ENCODE results near the gene FSTL5.

The FSTL5 gene

DNA sequence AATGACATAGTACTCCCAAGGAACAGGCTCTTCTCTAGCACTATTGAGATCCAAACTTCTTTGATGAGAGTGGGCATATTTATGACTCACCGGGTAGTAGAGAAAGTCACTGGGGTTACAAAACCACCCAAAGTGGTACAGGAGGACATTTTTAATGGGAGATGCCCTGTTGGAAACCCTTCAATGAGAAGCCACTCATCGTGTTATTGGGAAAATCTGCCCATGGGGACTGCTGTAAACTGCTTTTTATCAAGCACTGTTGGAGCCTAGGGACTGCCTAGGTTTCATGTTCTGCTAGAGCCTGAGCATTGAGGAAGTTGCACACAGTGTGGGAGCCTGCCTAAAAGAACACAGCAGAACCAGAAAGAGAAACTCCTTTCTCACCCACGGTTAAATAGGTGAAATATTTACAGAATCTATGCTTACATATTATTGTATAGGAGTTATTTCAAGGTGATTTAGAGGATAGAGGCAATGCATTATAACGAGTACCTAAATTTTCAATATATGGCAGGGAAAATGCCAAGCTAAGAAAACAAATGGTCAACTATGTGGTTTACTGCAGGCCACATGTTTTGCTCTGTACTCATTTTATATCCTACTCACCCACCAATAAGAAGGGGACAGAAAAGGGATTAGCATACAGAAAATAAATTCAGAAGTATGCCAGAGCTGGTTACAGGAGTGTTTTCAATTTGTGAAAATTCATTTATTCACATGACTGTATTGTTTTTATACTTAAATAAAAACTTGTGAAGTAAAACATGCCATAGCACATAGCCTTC, 559.1 kb downstream of the FSTL5 start:
- in situ Hi-C loops (cut with MboI; ENCODE audit: low sequenced_read_pairs): no loop called here

GRCh38 chr4:161601011-161601410, 562.8 kb downstream of the FSTL5 start:
- in situ Hi-C loops (cut with MboI; ENCODE audit: low sequenced_read_pairs): no loop called here

- in situ Hi-C loops (cut with MboI; ENCODE audit: low sequenced_read_pairs): no loop called here
These were observed 568.5 kb downstream of the FSTL5 start for GRCh38 chr4:161595230-161595771.

DNA sequence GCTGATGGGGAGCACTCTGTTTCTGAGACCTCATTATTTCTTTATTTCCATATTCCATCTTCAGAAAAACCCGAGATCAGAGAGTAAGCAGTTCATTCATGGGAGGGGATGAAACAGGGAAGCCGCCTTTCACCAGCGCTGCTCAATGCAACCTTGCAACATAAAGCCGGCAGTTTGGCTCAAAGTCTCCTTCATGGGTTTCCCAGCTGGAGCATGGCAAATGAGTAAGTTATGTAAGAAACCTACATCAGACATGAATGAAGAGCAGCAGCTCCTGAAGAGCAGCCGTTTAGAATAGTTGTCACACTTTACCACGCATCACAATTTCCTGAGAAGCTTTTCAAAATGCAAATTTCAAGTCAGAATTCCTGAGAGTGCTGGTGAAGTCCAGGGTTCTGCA, 578.8 kb downstream of the FSTL5 start:
- in situ Hi-C loops (cut with MboI; ENCODE audit: low sequenced_read_pairs): no loop called here

GRCh38 chr4:161583549-161583948, 580.3 kb downstream of the FSTL5 start:
- in situ Hi-C loops (cut with MboI; ENCODE audit: low sequenced_read_pairs): no loop called here

- in situ Hi-C loops (cut with MboI; ENCODE audit: low sequenced_read_pairs): no loop called here
These were observed 582.3 kb downstream of the FSTL5 start for GRCh38 chr4:161581262-161582230.

GRCh38 chr4:161577579-161578301, 586.1 kb downstream of the FSTL5 start:
- in situ Hi-C loops (cut with MboI; ENCODE audit: low sequenced_read_pairs): no loop called here

DNA sequence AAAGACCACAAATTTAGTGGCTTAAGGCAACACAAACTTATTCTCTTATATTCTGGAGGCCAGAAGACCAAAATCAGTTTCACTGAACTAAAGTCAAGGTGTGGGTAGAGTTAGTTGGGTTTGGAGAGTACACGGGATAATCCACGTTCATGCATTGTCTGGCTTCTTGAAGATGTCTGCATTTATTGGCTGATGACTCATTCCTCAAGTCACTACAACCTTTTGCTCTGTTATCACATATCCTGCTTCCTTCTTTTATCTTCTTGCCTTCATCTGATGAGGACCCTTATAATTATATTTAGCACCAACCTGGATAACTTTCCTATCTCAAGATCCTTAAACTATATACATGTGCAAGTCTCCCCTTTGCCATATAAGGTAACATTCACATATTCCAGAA, 590.0 kb downstream of the FSTL5 start:
- in situ Hi-C loops (cut with MboI; ENCODE audit: low sequenced_read_pairs): no loop called here

- in situ Hi-C loops (cut with MboI; ENCODE audit: low sequenced_read_pairs): no loop called here
These were observed 599.5 kb downstream of the FSTL5 start for GRCh38 chr4:161564230-161564834.

- in situ Hi-C loops (cut with MboI; ENCODE audit: low sequenced_read_pairs): no loop called here
These were observed 607.8 kb downstream of the FSTL5 start for GRCh38 chr4:161555689-161556660.

- in situ Hi-C loops (cut with MboI; ENCODE audit: low sequenced_read_pairs): no loop called here
These were observed 609.3 kb downstream of the FSTL5 start for GRCh38 chr4:161554372-161554990.

GRCh38 chr4:161546902-161547301, 616.9 kb downstream of the FSTL5 start:
- in situ Hi-C loops (cut with MboI; ENCODE audit: low sequenced_read_pairs): no loop called here

DNA sequence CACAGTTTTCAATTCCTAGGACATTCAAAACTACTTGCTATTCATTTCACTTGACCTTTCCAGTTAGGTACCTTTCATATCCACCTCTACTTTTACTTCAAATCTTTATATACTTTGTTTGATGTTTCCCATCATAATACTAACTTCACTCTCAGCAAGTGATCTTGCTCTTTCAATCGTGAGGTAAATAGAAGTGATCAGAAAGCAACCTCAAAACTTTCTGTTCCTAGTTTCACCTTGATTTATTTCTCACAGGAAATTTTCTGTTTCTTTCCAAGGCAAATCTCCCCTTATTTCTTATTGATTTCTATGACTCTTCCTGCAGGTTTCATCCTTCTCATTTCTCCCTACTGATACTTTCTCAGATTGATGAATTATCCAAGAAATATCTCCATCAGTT, 623.5 kb downstream of the FSTL5 start:
- in situ Hi-C loops (cut with MboI; ENCODE audit: low sequenced_read_pairs): no loop called here

DNA sequence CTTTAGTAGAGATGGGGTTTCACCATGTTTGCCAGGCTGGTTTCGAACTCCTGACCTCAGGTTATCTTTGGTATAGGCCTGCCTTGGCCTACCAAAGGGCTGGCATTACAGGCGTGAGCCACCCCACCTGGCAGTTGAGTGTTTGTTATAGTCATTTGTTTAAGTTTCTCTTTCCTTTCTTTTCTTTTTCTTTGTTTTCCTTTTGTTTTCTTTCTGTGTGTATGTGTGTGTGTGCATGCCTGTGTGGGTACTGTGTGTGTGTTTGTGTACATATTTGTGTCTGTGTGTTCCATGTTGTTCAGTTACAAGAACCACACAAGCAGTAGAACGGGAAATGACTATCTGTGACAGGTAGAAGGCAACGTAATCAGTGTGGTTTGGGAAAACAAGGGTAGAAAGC, 624.9 kb downstream of the FSTL5 start:
- in situ Hi-C loops (cut with MboI; ENCODE audit: low sequenced_read_pairs): no loop called here

DNA sequence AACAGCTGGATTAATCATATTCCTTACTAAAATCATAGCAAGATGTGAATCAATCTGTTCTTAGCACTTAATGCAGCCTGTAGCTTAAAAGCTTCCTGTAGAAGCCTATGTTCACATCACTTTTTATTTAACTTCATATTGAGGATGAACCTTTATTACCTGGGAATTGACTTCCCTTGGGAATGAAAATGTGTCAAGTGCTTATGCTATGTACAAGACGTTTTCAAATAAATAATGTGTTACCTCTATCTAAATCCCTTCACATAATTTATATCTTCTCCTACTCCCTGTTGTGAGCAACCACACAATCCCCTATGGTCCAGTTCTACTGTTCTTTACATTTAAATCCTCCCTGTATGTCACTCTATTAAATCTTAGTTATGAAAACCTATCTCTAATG, 633.1 kb downstream of the FSTL5 start:
- in situ Hi-C loops (cut with MboI; ENCODE audit: low sequenced_read_pairs): no loop called here

DNA sequence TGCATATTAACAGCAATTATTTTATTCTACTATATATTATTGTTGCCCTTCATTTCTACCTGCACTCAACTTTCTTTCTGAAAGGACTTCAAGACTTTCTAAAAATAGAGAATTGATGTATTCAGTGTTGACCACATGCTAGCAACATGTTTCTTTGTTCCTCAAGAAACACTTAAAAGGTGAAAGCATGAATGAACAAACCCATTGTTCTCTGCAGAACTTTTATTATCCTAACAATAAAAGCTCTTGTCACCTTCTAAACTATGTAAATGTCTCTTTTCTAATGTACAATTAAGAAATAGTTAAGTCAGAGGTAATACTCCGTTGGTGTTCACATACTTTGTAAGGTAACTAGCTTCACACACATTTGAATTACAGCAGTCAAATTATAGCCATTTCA, 638.7 kb downstream of the FSTL5 start:
- in situ Hi-C loops (cut with MboI; ENCODE audit: low sequenced_read_pairs): no loop called here

DNA sequence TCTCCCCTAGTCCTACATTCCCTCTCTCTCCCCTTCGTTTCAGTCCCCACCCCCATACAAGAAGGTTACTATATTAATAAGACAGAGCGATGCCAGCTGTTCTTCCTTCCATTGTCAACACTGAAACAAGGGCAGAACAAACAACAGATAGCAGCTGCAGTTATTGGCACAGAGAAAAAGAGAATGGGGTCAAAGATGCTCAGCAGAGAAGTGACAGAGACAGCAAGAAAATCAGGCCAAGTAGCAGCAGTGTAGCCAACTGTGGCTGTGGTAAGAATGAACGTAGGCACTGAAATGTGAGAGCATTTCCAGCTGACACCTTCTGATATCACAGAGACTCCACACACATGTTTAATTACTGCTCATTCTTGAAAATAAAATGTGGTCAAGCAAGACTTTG, 641.8 kb downstream of the FSTL5 start:
- in situ Hi-C loops (cut with MboI; ENCODE audit: low sequenced_read_pairs): no loop called here

- in situ Hi-C loops (cut with MboI; ENCODE audit: low sequenced_read_pairs): no loop called here
These were observed 644.2 kb downstream of the FSTL5 start for GRCh38 chr4:161519611-161520010.

GRCh38 chr4:161517941-161518340, 645.9 kb downstream of the FSTL5 start:
- in situ Hi-C loops (cut with MboI; ENCODE audit: low sequenced_read_pairs): no loop called here
